HG03039 (cell line): ENCODE results near the gene VPS35.
A peak's percentile ranks its signal among the peaks of the same experiment; 100 is the strongest.
"Not testable (repeated sequence)": the region's sequence is repeated elsewhere in the genome, so short reads cannot be mapped to it uniquely, and the experiment has no call there.

Experiments used
- ATAC-seq: cut with Tn5 transposase; IDR thresholded peaks from one replicate; pipeline ENCODE4 v1.9.1; 2021; ENCODE audit warnings: mild to moderate bottlenecking, moderate library complexity; ENCODE audit not compliant: unreplicated experiment

VPS35 gene

GRCh38 chr16:46713634-46714033 lies 24.7 kb upstream of the VPS35 start:
- no peak for ATAC-seq

- no peak for ATAC-seq
These were observed 23.9 kb upstream of the VPS35 start for GRCh38 chr16:46712911-46713310.

- no peak for ATAC-seq
These were observed 22.4 kb upstream of the VPS35 start for GRCh38 chr16:46711106-46712058.

GRCh38 chr16:46709469-46710005 lies 20.6 kb upstream of the VPS35 start:
- no peak for ATAC-seq

GRCh38 chr16:46706642-46707041 lies 17.7 kb upstream of the VPS35 start:
- ATAC-seq = no peak

- no peak for ATAC-seq
These were observed 13.1 kb upstream of the VPS35 start for GRCh38 chr16:46702030-46702429.

- no peak for ATAC-seq
These were observed 12.6 kb upstream of the VPS35 start for GRCh38 chr16:46701615-46702014.

GRCh38 chr16:46700048-46700447 lies 11.1 kb upstream of the VPS35 start:
- ATAC-seq = no peak

- no peak for ATAC-seq
These were observed 8.0 kb upstream of the VPS35 start for GRCh38 chr16:46696957-46697356.

GRCh38 chr16:46695937-46696336 lies 7.0 kb upstream of the VPS35 start:
- ATAC-seq = no peak

- no peak for ATAC-seq
These were observed 4.6 kb upstream of the VPS35 start for GRCh38 chr16:46693598-46693997.

- no peak for ATAC-seq
These were observed 2.7 kb upstream of the VPS35 start for GRCh38 chr16:46691726-46692125.

- no peak for ATAC-seq
These were observed 1.6 kb upstream of the VPS35 start for GRCh38 chr16:46690281-46691178.

GRCh38 chr16:46689365-46690280 lies 645 bp upstream of the VPS35 start, which contains the start of gene ORC6:
Gene ORC6 (plus strand): TSS chr16:46689659. CDS start chr16:46689706, 47 bp downstream.
- peak; percentile 73 for ATAC-seq

- no peak for ATAC-seq
These were observed 801 bp downstream of the VPS35 start for GRCh38 chr16:46688101-46688653.

- no peak for ATAC-seq
These were observed 1.5 kb downstream of the VPS35 start for GRCh38 chr16:46687486-46687885.

GRCh38 chr16:46686815-46687473 lies 2.0 kb downstream of the VPS35 start:
- no peak for ATAC-seq

- ATAC-seq = not testable (repeated sequence)
These were observed 7.1 kb downstream of the VPS35 start for GRCh38 chr16:46681867-46682266.

- ATAC-seq = not testable (repeated sequence)
These were observed 11.0 kb downstream of the VPS35 start for GRCh38 chr16:46677943-46678342.
